CD14-positive monocyte (primary cell): Measurements from ENCODE around the gene AIG1. TPM values are rescaled to one million over a fixed set of nuclear protein-coding genes. Genes with fewer than 3 reads are reported as not detected.

ENCODE experiments used
- DNase-seq, 3 donors: peaks; one replicate each; pipeline ENCODE4 v3.0.0-alpha.2; 2011 to 2022
- H2AFZ ChIP-seq: 2 replicates; pipeline ENCODE4 v1.6.0; 2012; ENCODE audit warnings: mild to moderate bottlenecking, low read depth, low read length, inconsistent platforms; ENCODE audit not compliant: insufficient read depth, poor library complexity, severe bottlenecking
- H3K27ac ChIP-seq, 2 donors: 1 replicate in 1 of 2; 2 replicates in 1 of 2; pipeline ENCODE4 v1.5.1; 2012 to 2013; ENCODE audit warnings: low read length in 2 of 2, control low read depth in 1 of 2, inconsistent platforms in 1 of 2, low read depth in 1 of 2, mild to moderate bottlenecking in 1 of 2
- H3K27me3 ChIP-seq, 2 donors: one replicate each; pipeline versions ENCODE4 v1.6.0 to v1.6.1; 2011 to 2013; ENCODE audit warnings: low read length in 2 of 2; ENCODE audit not compliant: control insufficient read depth in 2 of 2, insufficient read depth in 2 of 2
- H3K36me3 ChIP-seq, 2 donors: replicated peaks in 1 of 2; 1 replicate in 1 of 2; 2 replicates in 1 of 2; pipeline versions ENCODE4 v1.5.1 to v1.6.1; 2012 to 2013; ENCODE audit warnings: low read length in 2 of 2, control low read depth in 1 of 2, inconsistent platforms in 1 of 2, mild to moderate bottlenecking in 1 of 2; ENCODE audit not compliant: insufficient read depth in 2 of 2, control insufficient read depth in 1 of 2
- H3K4me1 ChIP-seq, 2 donors: 1 replicate in 1 of 2; 2 replicates in 1 of 2; pipeline versions ENCODE4 v1.5.1 to v1.6.1; 2012 to 2013; ENCODE audit warnings: low read length in 2 of 2, control low read depth in 1 of 2, inconsistent platforms in 1 of 2, mild to moderate bottlenecking in 1 of 2, moderate library complexity in 1 of 2; ENCODE audit not compliant: insufficient read depth in 2 of 2, control insufficient read depth in 1 of 2
- H3K4me2 ChIP-seq: replicated peaks from 2 replicates; pipeline ENCODE3; 2012; ENCODE audit warnings: low read length, moderate library complexity, mild to moderate bottlenecking; ENCODE audit not compliant: poor library complexity, severe bottlenecking; ENCODE audit errors: extremely low read depth
- H3K4me3 ChIP-seq, 3 experiments: fragments of 200-600 bp in 1 of 3; sonication (generic) in 1 of 3; replicated peaks in 1 of 3; 1 replicate in 2 of 3; 2 replicates in 1 of 3; pipeline ENCODE4 v1.5.1; 2011 to 2013; ENCODE audit warnings: low read length in 3 of 3, mild to moderate bottlenecking in 3 of 3, control low read depth in 2 of 3, low read depth in 2 of 3, inconsistent platforms in 1 of 3, moderate library complexity in 1 of 3
- H3K79me2 ChIP-seq: 2 replicates; pipeline ENCODE4 v1.6.0; 2012; ENCODE audit warnings: mild to moderate bottlenecking, control low read depth, inconsistent platforms, low read length, moderate library complexity; ENCODE audit not compliant: insufficient read depth
- H3K9ac ChIP-seq: 2 replicates; pipeline ENCODE4 v1.6.0; 2017; ENCODE audit warnings: low read length, mild to moderate bottlenecking; ENCODE audit not compliant: insufficient read depth, poor library complexity, severe bottlenecking
- H3K9me3 ChIP-seq, 2 donors: replicated peaks in 1 of 2; 1 replicate in 1 of 2; 2 replicates in 1 of 2; pipeline versions ENCODE4 v1.5.1 to v1.6.1; 2012 to 2013; ENCODE audit warnings: low read length in 2 of 2, control low read depth in 1 of 2; ENCODE audit not compliant: control insufficient read depth in 1 of 2, insufficient read depth in 1 of 2
- H4K20me1 ChIP-seq: 2 replicates; pipeline ENCODE4 v1.6.0; 2012; ENCODE audit warnings: mild to moderate bottlenecking, low read length, control low read depth, moderate library complexity; ENCODE audit not compliant: insufficient read depth
- H3K27ac Mint-ChIP-seq, 7 donors: one replicate each; pipeline ENCODE4 v1.8.0; 2020; ENCODE audit warnings: mild to moderate bottlenecking in 7 of 7, mixed read lengths in 7 of 7, moderate library complexity in 6 of 7, inconsistent platforms in 2 of 7
- H3K27me3 Mint-ChIP-seq, 3 donors: one replicate each; pipeline ENCODE4 v1.8.0; 2021 to 2022; ENCODE audit warnings: low read depth in 3 of 3, mild to moderate bottlenecking in 3 of 3, mixed read lengths in 3 of 3, moderate library complexity in 3 of 3, inconsistent platforms in 1 of 3
- H3K36me3 Mint-ChIP-seq, 2 donors: one replicate each; pipeline ENCODE4 v1.8.0; 2020; ENCODE audit warnings: mixed read lengths in 2 of 2, inconsistent platforms in 1 of 2, mild to moderate bottlenecking in 1 of 2
- H3K4me1 Mint-ChIP-seq: one replicate; pipeline ENCODE4 v1.8.0; 2020; ENCODE audit warnings: mild to moderate bottlenecking, mixed read lengths
- H3K4me3 Mint-ChIP-seq, 2 donors: one replicate each; pipeline ENCODE4 v1.8.0; 2020; ENCODE audit warnings: mild to moderate bottlenecking in 2 of 2, mixed read lengths in 2 of 2, moderate library complexity in 1 of 2
- H3K9me3 Mint-ChIP-seq, 7 donors: one replicate each; pipeline ENCODE4 v1.8.0; 2020 to 2022; ENCODE audit warnings: mixed read lengths in 7 of 7, mild to moderate bottlenecking in 6 of 7, moderate library complexity in 6 of 7, inconsistent platforms in 2 of 7
- CTCF ChIP-seq: fragments of 200-600 bp; IDR thresholded peaks from one replicate; pipeline ENCODE4 v1.8.0; 2022; ENCODE audit warnings: antibody characterized with exemption, mild to moderate bottlenecking
- WGBS: methylation state at CpG from one replicate; pipeline ENCODE4 v1.1.5; 2013; ENCODE audit warnings: missing lambda C conversion rate; ENCODE audit not compliant: insufficient coverage; 5-methylcytosine and 5-hydroxymethylcytosine counted together
- intact Hi-C, 2 donors: fragments of 100-400 bp; cut with micrococcal nuclease; formaldehyde crosslinking; loops; one replicate each; pipeline versions ENCODE4 v1.15.0 to v1.15.1; 2023
- polyA plus RNA-seq, 3 donors: library from polyadenylated mRNA; depleted of rRNA in 1 of 3; unstranded in 2 of 3; stranded (reverse) in 1 of 3; fragments of 300-500 nt in 2 of 3; fragments of >200 nt in 1 of 3; fragmentation: Illumina TruSeq in 2 of 3; gene quantifications; 1 replicate in 2 of 3; 2 replicates in 1 of 3; pipeline ENCODE4 v1.2.3, GENCODE V29; 2012 to 2021

The AIG1 gene
- polyA plus RNA-seq, 3 donors: 6.7 to 7.6 (median 6.8) TPM

DNA sequence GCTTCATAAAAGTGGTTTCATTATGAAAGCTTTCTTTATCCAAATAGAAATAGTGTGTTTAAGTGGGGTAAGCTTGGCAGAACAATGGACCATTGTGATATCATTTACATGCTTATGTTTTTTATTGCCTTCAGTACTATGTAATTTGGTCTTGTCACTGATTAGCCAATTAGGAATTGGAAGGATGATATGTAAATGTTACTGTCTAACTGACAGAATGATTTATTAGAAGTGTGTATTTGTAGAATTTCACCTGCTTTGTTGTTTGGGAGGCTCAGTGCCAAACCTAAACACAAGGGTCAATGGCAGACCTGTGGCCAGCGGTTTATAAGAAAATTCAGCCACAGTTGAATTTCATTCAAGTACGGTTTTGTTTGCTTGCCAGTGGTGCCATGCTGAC, 39.0 kb downstream of the AIG1 start:
- no peak overlapping the region for H3K27ac Mint-ChIP-seq

DNA sequence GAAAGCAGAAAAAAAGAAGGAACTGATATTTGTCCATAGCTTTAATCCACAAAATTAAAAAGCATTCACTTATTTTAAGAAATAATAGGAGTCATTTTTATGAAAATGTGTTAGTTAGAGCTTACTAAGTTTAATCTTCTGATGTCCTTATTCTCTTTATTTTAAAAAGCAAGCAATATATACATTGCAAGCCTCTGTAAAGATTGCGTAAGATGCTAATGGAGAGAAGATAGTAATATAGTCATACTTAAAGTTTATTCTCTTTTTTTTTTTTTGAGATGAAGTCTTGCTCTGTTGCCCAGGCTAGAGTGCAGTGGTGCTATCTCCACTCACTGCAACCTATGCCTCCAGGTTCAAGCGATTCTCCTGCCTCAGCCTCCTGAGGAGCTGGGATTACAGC, 39.7 kb downstream of the AIG1 start:
- H3K9ac ChIP-seq: no peak overlapping the region
- no peaks in the 10 kb centered on the region for H4K20me1 ChIP-seq
- no CpG with 5 or more reads among the region's 2 CpGs for WGBS
- no peak overlapping the region for H3K4me3 Mint-ChIP-seq
- peaks cover 19 to 21% of the 10 kb centered on the region in 2 donors for H3K4me1 ChIP-seq
- peaks cover 0 to 2% (median 0%) of the 10 kb centered on the region in 3 donors for H3K27me3 Mint-ChIP-seq
- H3K9me3 ChIP-seq: no peaks in the 10 kb centered on the region
- no peaks in the 10 kb centered on the region for H3K9me3 Mint-ChIP-seq
- intact Hi-C loops: no loop called here
- H3K4me1 Mint-ChIP-seq: no peaks in the 10 kb centered on the region
- no peak for DNase-seq
- no peak overlapping the region for H3K27ac ChIP-seq
- no peak overlapping the region for H3K4me2 ChIP-seq
- TF ChIP-seq CTCF: no peak
- no peak overlapping the region for H2AFZ ChIP-seq
- no peaks in the 10 kb centered on the region for H3K27me3 ChIP-seq
- H3K36me3 Mint-ChIP-seq: no peaks in the 10 kb centered on the region
- H3K36me3 ChIP-seq: no peaks in the 10 kb centered on the region
- H3K27ac Mint-ChIP-seq: no peak overlapping the region
- no peak overlapping the region for H3K4me3 ChIP-seq
- H3K79me2 ChIP-seq: no peaks in the 10 kb centered on the region

More for the DNA sequence above, 39.0 kb downstream of the AIG1 start:
- Histone ChIP-seq H3K79me2 (no peaks in the 10 kb centered on the region), H3K4me1 (peaks cover 19 to 21% of the 10 kb centered on the region in 2 donors), H3K4me2 (no peak overlapping the region), H3K36me3 (no peaks in the 10 kb centered on the region), H3K4me3 (no peak overlapping the region), H4K20me1 (no peaks in the 10 kb centered on the region), H3K27me3 (no peaks in the 10 kb centered on the region), H3K27ac (no peak overlapping the region), H3K9ac (no peak overlapping the region), H2AFZ (no peak overlapping the region), H3K9me3 (no peaks in the 10 kb centered on the region)
- no peaks in the 10 kb centered on the region for H3K9me3 Mint-ChIP-seq
- H3K4me3 Mint-ChIP-seq: no peak overlapping the region
- 100% methylated on average over 1 of the region's 2 CpGs for WGBS
- H3K36me3 Mint-ChIP-seq: no peaks in the 10 kb centered on the region
- peaks cover 0 to 2% (median 0%) of the 10 kb centered on the region in 3 donors for H3K27me3 Mint-ChIP-seq
- no peak for DNase-seq
- no peak for TF ChIP-seq CTCF
- intact Hi-C loops: no loop called here
- H3K4me1 Mint-ChIP-seq: no peaks in the 10 kb centered on the region
